Measurements from ENCODE around the gene WWP2.

- TF ChIP-seq, protein P1, sequence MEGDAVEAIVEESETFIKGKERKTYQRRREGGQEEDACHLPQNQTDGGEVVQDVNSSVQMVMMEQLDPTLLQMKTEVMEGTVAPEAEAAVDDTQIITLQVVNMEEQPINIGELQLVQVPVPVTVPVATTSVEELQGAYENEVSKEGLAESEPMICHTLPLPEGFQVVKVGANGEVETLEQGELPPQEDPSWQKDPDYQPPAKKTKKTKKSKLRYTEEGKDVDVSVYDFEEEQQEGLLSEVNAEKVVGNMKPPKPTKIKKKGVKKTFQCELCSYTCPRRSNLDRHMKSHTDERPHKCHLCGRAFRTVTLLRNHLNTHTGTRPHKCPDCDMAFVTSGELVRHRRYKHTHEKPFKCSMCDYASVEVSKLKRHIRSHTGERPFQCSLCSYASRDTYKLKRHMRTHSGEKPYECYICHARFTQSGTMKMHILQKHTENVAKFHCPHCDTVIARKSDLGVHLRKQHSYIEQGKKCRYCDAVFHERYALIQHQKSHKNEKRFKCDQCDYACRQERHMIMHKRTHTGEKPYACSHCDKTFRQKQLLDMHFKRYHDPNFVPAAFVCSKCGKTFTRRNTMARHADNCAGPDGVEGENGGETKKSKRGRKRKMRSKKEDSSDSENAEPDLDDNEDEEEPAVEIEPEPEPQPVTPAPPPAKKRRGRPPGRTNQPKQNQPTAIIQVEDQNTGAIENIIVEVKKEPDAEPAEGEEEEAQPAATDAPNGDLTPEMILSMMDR (IDR thresholded peaks at IDR 0.05): no peak
- TF ChIP-seq POLR2A (IDR thresholded peaks at IDR 0.05) (no peak), EP300 (IDR thresholded peaks at IDR 0.05) (no peak)
Observed at GRCh38 chr16:69840975-69841374, 78.8 kb downstream of the WWP2 start.

All from sigmoid colon (tissue), 4 donors.